ENCODE measurements around the gene MYBPHL.

- TF ChIP-seq CTCF (IDR thresholded peaks at IDR 0.05) (no peak), POLR2A (IDR thresholded peaks at IDR 0.05) (no peak)
Measured at GRCh38 chr1:109292364-109292763, 14.4 kb downstream of the MYBPHL start.

Measured in thyroid gland (tissue), 4 donors.